Astrocyte (in vitro differentiated cells and primary cell): Measurements from ENCODE around the gene CELF2. TPM values are rescaled to one million over a fixed set of nuclear protein-coding genes. Genes with fewer than 3 reads are reported as not detected.

ENCODE experiments used
- DNase-seq: peaks from one replicate; pipeline ENCODE4 v3.0.0-alpha.2; 2010; ENCODE audit warnings: low read depth
- FAIRE-seq: peaks from 2 replicates; lab custom pipeline; 2011; peaks lifted over from hg19 to GRCh38; lab: Jason Lieb, UNC
- H2AFZ ChIP-seq: 2 replicates; pipeline ENCODE4 v1.6.0; 2012; ENCODE audit warnings: low read depth, low read length, inconsistent platforms
- H3K27ac ChIP-seq: 2 replicates; pipeline ENCODE4 v1.5.1; 2011; ENCODE audit warnings: low read depth, low read length, inconsistent platforms
- H3K27me3 ChIP-seq: 2 replicates; pipeline ENCODE4 v1.6.0; 2011; ENCODE audit warnings: low read length, inconsistent platforms; ENCODE audit not compliant: insufficient read depth
- H3K36me3 ChIP-seq: 2 replicates; pipeline ENCODE4 v1.5.1; 2011; ENCODE audit warnings: low read length, inconsistent platforms; ENCODE audit not compliant: insufficient read depth
- H3K4me1 ChIP-seq: 2 replicates; pipeline ENCODE4 v1.5.1; 2011; ENCODE audit warnings: low read length, inconsistent platforms; ENCODE audit not compliant: insufficient read depth
- H3K4me2 ChIP-seq: 2 replicates; pipeline ENCODE4 v1.6.0; 2012; ENCODE audit warnings: low read length, inconsistent platforms
- H3K4me3 ChIP-seq: 2 replicates; pipeline ENCODE4 v1.5.1; 2011; ENCODE audit warnings: low read depth, mild to moderate bottlenecking, low read length, inconsistent platforms; ENCODE audit not compliant: insufficient read depth
- H3K79me2 ChIP-seq: 2 replicates; pipeline ENCODE4 v1.6.0; 2012; ENCODE audit warnings: mild to moderate bottlenecking, low read length, inconsistent platforms; ENCODE audit not compliant: insufficient read depth
- H3K9ac ChIP-seq: 2 replicates; pipeline ENCODE4 v1.6.0; 2012; ENCODE audit warnings: mild to moderate bottlenecking, low read length, inconsistent platforms
- H3K9me3 ChIP-seq: 2 replicates; pipeline ENCODE4 v1.5.1; 2012; ENCODE audit warnings: low read depth, mild to moderate bottlenecking, low read length, inconsistent platforms; ENCODE audit not compliant: insufficient read depth
- H4K20me1 ChIP-seq: 2 replicates; pipeline ENCODE4 v1.6.0; 2012; ENCODE audit warnings: low read length, inconsistent platforms; ENCODE audit not compliant: insufficient read depth
- H3K27ac Mint-ChIP-seq: one replicate; pipeline ENCODE4 v1.8.0; 2021; ENCODE audit warnings: mild to moderate bottlenecking, mixed read lengths; ENCODE audit not compliant: unreplicated experiment
- H3K27me3 Mint-ChIP-seq: one replicate; pipeline ENCODE4 v1.8.0; 2021; ENCODE audit warnings: low read depth, mixed read lengths; ENCODE audit not compliant: unreplicated experiment
- H3K36me3 Mint-ChIP-seq: one replicate; pipeline ENCODE4 v1.8.0; 2021; ENCODE audit warnings: low read depth, mixed read lengths; ENCODE audit not compliant: unreplicated experiment
- H3K4me1 Mint-ChIP-seq: one replicate; pipeline ENCODE4 v1.8.0; 2021; ENCODE audit warnings: low read depth, mixed read lengths; ENCODE audit not compliant: unreplicated experiment
- H3K4me3 Mint-ChIP-seq: one replicate; pipeline ENCODE4 v1.8.0; 2021; ENCODE audit warnings: mild to moderate bottlenecking, moderate library complexity, mixed read lengths; ENCODE audit not compliant: unreplicated experiment
- H3K9me3 Mint-ChIP-seq: one replicate; pipeline ENCODE4 v1.8.0; 2021; ENCODE audit warnings: mild to moderate bottlenecking, mixed read lengths; ENCODE audit not compliant: unreplicated experiment
- CTCF ChIP-seq: IDR thresholded peaks from 2 replicates; pipeline ENCODE4 v1.5.1; 2011; ENCODE audit warnings: low read depth, mild to moderate bottlenecking, inconsistent platforms, low read length, moderate library complexity; ENCODE audit not compliant: insufficient read depth
- EZH2 ChIP-seq: IDR thresholded peaks from 2 replicates; pipeline ENCODE4 v1.6.1; 2012; ENCODE audit warnings: mild to moderate bottlenecking, low read length, inconsistent platforms; ENCODE audit not compliant: insufficient read depth
- total RNA-seq: library from RNA; stranded (reverse); gene quantifications from 2 replicates; pipeline ENCODE4 v1.2.1, GENCODE V29; 2021

The CELF2 gene
- total RNA-seq, 1 donor from 2014 or later, result 76.1 TPM

DNA sequence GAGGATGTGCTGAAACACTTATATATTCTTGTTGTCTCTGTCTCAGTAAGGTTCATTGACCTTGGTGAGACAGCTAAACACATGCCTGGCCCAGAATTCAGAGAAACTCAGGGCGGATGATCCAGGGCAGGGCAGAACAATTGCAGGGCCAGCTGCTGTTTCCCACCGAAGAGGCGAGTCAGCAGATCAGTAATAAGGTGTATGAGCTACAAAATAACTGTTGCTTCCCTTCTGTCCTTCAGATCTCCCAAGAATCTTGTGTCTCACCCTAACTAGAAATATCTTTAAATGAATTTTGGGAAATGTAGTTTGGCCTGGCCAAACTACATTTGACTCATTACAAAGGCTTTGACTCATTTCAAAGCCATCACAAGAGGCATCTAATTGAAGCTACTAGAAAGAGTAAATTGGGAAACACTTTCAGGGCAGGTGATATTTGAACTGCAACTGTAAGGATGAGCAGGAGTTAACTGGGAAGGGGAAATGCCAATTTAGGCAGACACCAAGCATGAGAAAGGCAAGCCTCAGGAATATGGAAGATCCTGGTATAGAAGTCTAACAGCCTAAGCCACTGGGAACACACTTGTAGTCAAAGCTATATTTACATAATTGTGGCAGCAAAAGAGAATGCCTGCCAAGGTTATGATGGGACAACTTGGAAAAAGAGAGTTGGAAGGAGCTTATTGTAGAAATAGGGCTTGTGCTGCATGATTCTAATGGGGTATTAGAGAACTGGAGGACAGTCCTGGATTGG lies 24.5 kb upstream of the CELF2 start:
- no peaks in the 10 kb centered on the region for H3K79me2 ChIP-seq
- Mint-ChIP-seq H3K27ac (no peak overlapping the region), H3K27me3 (no peaks in the 10 kb centered on the region), H3K9me3 (peaks cover 8% of the 10 kb centered on the region), H3K4me3 (no peak overlapping the region), H3K36me3 (no peaks in the 10 kb centered on the region), H3K4me1 (no peaks in the 10 kb centered on the region)
- H3K4me2 ChIP-seq, result no peak overlapping the region
- peaks cover 2% of the 10 kb centered on the region for H3K27me3 ChIP-seq
- no peaks in the 10 kb centered on the region for H3K9me3 ChIP-seq
- H3K4me1 ChIP-seq, result no peaks in the 10 kb centered on the region
- no peaks in the 10 kb centered on the region for H4K20me1 ChIP-seq
- no peaks in the 10 kb centered on the region for H3K36me3 ChIP-seq
- H2AFZ ChIP-seq, result no peak overlapping the region
- TF ChIP-seq EZH2, result no peak
- no peak for TF ChIP-seq CTCF
- no peak overlapping the region for H3K27ac ChIP-seq
- FAIRE-seq, result no peak
- DNase-seq, result no peak
- H3K9ac ChIP-seq, result no peak overlapping the region
- H3K4me3 ChIP-seq, result no peak overlapping the region

GRCh38 chr10:10993785-10994184 lies 23.9 kb upstream of the CELF2 start:
- Histone ChIP-seq H2AFZ (no peak overlapping the region), H3K4me2 (no peak overlapping the region), H3K9ac (no peak overlapping the region), H4K20me1 (no peaks in the 10 kb centered on the region), H3K9me3 (no peaks in the 10 kb centered on the region), H3K4me3 (no peak overlapping the region), H3K27ac (no peak overlapping the region), H3K36me3 (no peaks in the 10 kb centered on the region), H3K4me1 (no peaks in the 10 kb centered on the region), H3K79me2 (no peaks in the 10 kb centered on the region), H3K27me3 (peaks cover 2% of the 10 kb centered on the region)
- Mint-ChIP-seq H3K27ac (no peak overlapping the region), H3K4me1 (no peaks in the 10 kb centered on the region), H3K36me3 (no peaks in the 10 kb centered on the region), H3K9me3 (peaks cover 8% of the 10 kb centered on the region), H3K4me3 (no peak overlapping the region), H3K27me3 (no peaks in the 10 kb centered on the region)
- TF ChIP-seq EZH2 (no peak), CTCF (no peak)
- no peak for FAIRE-seq
- DNase-seq, result no peak

DNA sequence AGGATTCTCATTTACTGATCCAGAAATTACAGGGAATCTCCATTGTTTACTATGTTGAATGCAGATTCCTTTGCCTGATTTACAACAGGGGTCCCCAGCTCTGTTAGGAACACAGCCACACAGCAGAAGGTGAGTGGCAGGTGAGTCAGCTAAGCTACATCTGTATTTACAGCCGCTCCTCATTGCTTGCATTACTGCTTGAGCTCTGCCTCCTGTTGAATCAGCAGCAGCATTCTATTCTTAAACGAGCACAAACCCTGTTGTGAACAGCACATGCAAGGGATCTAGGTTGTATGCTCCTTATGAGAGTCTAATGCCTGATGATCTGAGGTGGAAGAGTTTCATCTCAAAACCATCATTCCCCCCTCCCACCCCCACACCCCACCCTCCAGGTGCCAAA lies 23.3 kb upstream of the CELF2 start:
- no peak overlapping the region for H3K4me3 Mint-ChIP-seq
- FAIRE-seq (no peak), DNase-seq (no peak)
- no peaks in the 10 kb centered on the region for H3K36me3 ChIP-seq
- no peaks in the 10 kb centered on the region for H3K4me1 ChIP-seq
- H3K27me3 Mint-ChIP-seq, result no peaks in the 10 kb centered on the region
- H3K9ac ChIP-seq, result no peak overlapping the region
- H4K20me1 ChIP-seq, result no peaks in the 10 kb centered on the region
- H3K27ac Mint-ChIP-seq, result no peak overlapping the region
- peaks cover 8% of the 10 kb centered on the region for H3K9me3 Mint-ChIP-seq
- H3K27ac ChIP-seq, result no peak overlapping the region
- no peak for TF ChIP-seq CTCF
- TF ChIP-seq EZH2, result no peak
- no peaks in the 10 kb centered on the region for H3K4me1 Mint-ChIP-seq
- peaks cover 2% of the 10 kb centered on the region for H3K27me3 ChIP-seq
- no peaks in the 10 kb centered on the region for H3K9me3 ChIP-seq
- no peaks in the 10 kb centered on the region for H3K79me2 ChIP-seq
- no peak overlapping the region for H2AFZ ChIP-seq
- no peaks in the 10 kb centered on the region for H3K36me3 Mint-ChIP-seq
- no peak overlapping the region for H3K4me3 ChIP-seq
- no peak overlapping the region for H3K4me2 ChIP-seq
